Measurements from ENCODE around the gene SRPK2. TPM values are rescaled to one million over a fixed set of nuclear protein-coding genes. Genes with fewer than 3 reads are reported as not detected.
A peak's percentile ranks its signal among the peaks of the same experiment; 100 is the strongest.

The SRPK2 gene
- total RNA-seq, 1 donor from 2014 or later, result 58.5 TPM

- no peak for TF ChIP-seq CTCF (IDR thresholded peaks at IDR 0.05)
- peaks cover 10% of the 10 kb centered on the region for H3K36me3 Mint-ChIP-seq (ENCODE audit: low read depth)
- H3K4me3 Mint-ChIP-seq (ENCODE audit: unreplicated experiment), result no peak overlapping the region
- H3K27me3 Mint-ChIP-seq (ENCODE audit: low read depth), result no peaks in the 10 kb centered on the region
- H3K27ac Mint-ChIP-seq (ENCODE audit: unreplicated experiment), result no peak overlapping the region
- no peak for DNase-seq (ENCODE audit: low spot score)
- no peaks in the 10 kb centered on the region for H3K4me1 Mint-ChIP-seq (ENCODE audit: low read depth)
- H3K9me3 Mint-ChIP-seq (ENCODE audit: low read depth), result no peaks in the 10 kb centered on the region
These were observed 269.8 kb downstream of the SRPK2 start for GRCh38 chr7:105118612-105119600.

- no peak for DNase-seq (ENCODE audit: low spot score)
- Mint-ChIP-seq H3K9me3 (ENCODE audit: low read depth) (no peaks in the 10 kb centered on the region), H3K4me1 (ENCODE audit: low read depth) (peaks cover 5% of the 10 kb centered on the region), H3K27ac (ENCODE audit: unreplicated experiment) (peak overlapping the region; percentile 67), H3K27me3 (ENCODE audit: low read depth) (no peaks in the 10 kb centered on the region), H3K36me3 (ENCODE audit: low read depth) (peaks cover 30% of the 10 kb centered on the region), H3K4me3 (ENCODE audit: unreplicated experiment) (no peak overlapping the region)
- no peak for TF ChIP-seq CTCF (IDR thresholded peaks at IDR 0.05)
These were observed 276.0 kb downstream of the SRPK2 start for GRCh38 chr7:105112440-105113418.

- H3K27ac Mint-ChIP-seq (ENCODE audit: unreplicated experiment), result no peak overlapping the region
- DNase-seq (ENCODE audit: low spot score), result no peak
- TF ChIP-seq CTCF (IDR thresholded peaks at IDR 0.05), result no peak
- peaks cover 32% of the 10 kb centered on the region for H3K36me3 Mint-ChIP-seq (ENCODE audit: low read depth)
- peaks cover 30% of the 10 kb centered on the region for H3K4me1 Mint-ChIP-seq (ENCODE audit: low read depth)
- H3K27me3 Mint-ChIP-seq (ENCODE audit: low read depth), result no peaks in the 10 kb centered on the region
- no peak overlapping the region for H3K4me3 Mint-ChIP-seq (ENCODE audit: unreplicated experiment)
- H3K9me3 Mint-ChIP-seq (ENCODE audit: low read depth), result no peaks in the 10 kb centered on the region
These were observed 281.3 kb downstream of the SRPK2 start for GRCh38 chr7:105107458-105107857.

GRCh38 chr7:105106473-105106872, 282.2 kb downstream of the SRPK2 start:
- peaks cover 25% of the 10 kb centered on the region for H3K36me3 Mint-ChIP-seq (ENCODE audit: low read depth)
- H3K4me1 Mint-ChIP-seq (ENCODE audit: low read depth), result peaks cover 29% of the 10 kb centered on the region
- no peaks in the 10 kb centered on the region for H3K27me3 Mint-ChIP-seq (ENCODE audit: low read depth)
- no peak for DNase-seq (ENCODE audit: low spot score)
- no peak for TF ChIP-seq CTCF (IDR thresholded peaks at IDR 0.05)
- no peak overlapping the region for H3K4me3 Mint-ChIP-seq (ENCODE audit: unreplicated experiment)
- no peaks in the 10 kb centered on the region for H3K9me3 Mint-ChIP-seq (ENCODE audit: low read depth)
- peak overlapping the region; percentile 76 for H3K27ac Mint-ChIP-seq (ENCODE audit: unreplicated experiment)

- no peak for TF ChIP-seq CTCF (IDR thresholded peaks at IDR 0.05)
- Mint-ChIP-seq H3K36me3 (ENCODE audit: low read depth) (peaks cover 24% of the 10 kb centered on the region), H3K4me1 (ENCODE audit: low read depth) (peaks cover 33% of the 10 kb centered on the region), H3K27ac (ENCODE audit: unreplicated experiment) (peak overlapping the region; percentile 76), H3K27me3 (ENCODE audit: low read depth) (no peaks in the 10 kb centered on the region), H3K9me3 (ENCODE audit: low read depth) (no peaks in the 10 kb centered on the region), H3K4me3 (ENCODE audit: unreplicated experiment) (no peak overlapping the region)
- DNase-seq (ENCODE audit: low spot score), result no peak
These were observed 283.1 kb downstream of the SRPK2 start for GRCh38 chr7:105105579-105105978.
